DOHH2 (cell line): Measurements from ENCODE around the gene ANKRD33B.

ENCODE experiments used
- CTCF ChIP-seq: fragments of 200-600 bp; sonication (generic); IDR thresholded peaks from one replicate; pipeline ENCODE4 v1.5.1; 2014; ENCODE audit warnings: antibody characterized with exemption, mild to moderate bottlenecking, low read depth, low read length; ENCODE audit not compliant: poor library complexity, severe bottlenecking
- EZH2phosphoT487 ChIP-seq: fragments of 200-600 bp; sonication (generic); IDR thresholded peaks from 2 replicates; pipeline ENCODE4 v1.6.1; 2017; ENCODE audit warnings: borderline replicate concordance, mild to moderate bottlenecking, antibody characterized with exemption, low read length, moderate library complexity, mixed read lengths

- no peak for TF ChIP-seq CTCF
- no peak for TF ChIP-seq EZH2phosphoT487
Observed at GRCh38 chr5:10578293-10578665, 14.4 kb downstream of the ANKRD33B start.
